ENCODE measurements around the gene ACSL4. TPM values are rescaled to one million over a fixed set of nuclear protein-coding genes. Genes with fewer than 3 reads are reported as not detected.
A peak's percentile ranks its signal among the peaks of the same experiment; 100 is the strongest.
"Not testable (repeated sequence)": the region's sequence is repeated elsewhere in the genome, so short reads cannot be mapped to it uniquely, and the experiment has no call there.

The ACSL4 gene
- total and polyA plus RNA-seq, 2 donors (not counting 1 experiment from before 2014, with no cell fraction given) = 103 to 678 TPM

DNA sequence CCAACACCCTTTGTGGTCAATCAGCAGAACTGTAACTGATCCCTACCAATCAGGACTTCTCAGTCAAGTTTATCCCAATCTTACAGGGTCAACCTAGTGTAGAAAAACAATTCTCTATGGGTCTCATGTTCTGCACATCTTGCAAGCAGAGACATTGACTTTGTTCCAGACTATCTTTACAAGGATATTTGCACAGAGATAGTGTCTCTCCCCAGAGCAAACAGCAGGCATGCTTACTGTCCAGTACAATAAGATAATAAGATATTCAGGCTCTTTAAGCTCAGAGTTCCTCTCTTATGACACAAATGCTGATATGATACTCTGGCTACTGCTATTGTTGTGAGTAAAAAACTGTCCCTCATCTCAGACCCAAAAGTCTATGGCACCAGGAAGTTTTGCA lies 53.2 kb downstream of the ACSL4 start:
- Histone ChIP-seq H3K27ac (ENCODE audit: insufficient read depth, low read length) (no peak overlapping the region), H3K36me3 (ENCODE audit: control insufficient read depth, insufficient read depth, low read length) (no peaks in the 10 kb centered on the region), H3K4me1 (ENCODE audit: control insufficient read depth, extremely low read depth, insufficient read depth, low read length) (no peaks in the 10 kb centered on the region), H3K9me3 (ENCODE audit: control insufficient read depth, insufficient read depth, low read depth, low read length) (no peaks in the 10 kb centered on the region), H3K27me3 (ENCODE audit: control insufficient read depth, insufficient read depth, low read length) (no peaks in the 10 kb centered on the region), H3K9ac (ENCODE audit: insufficient read depth, low read length) (no peak overlapping the region), H3K4me3 (replicated peaks in 1 of 4; ENCODE audit: control extremely low read depth in 1 of 4, insufficient read depth in 1 of 4, low read depth in 3 of 4, low read length in 4 of 4) (no peak overlapping the region), H4K20me1 (ENCODE audit: control insufficient read depth, extremely low read depth, insufficient read depth, low read length) (no peaks in the 10 kb centered on the region), H2AFZ (ENCODE audit: low read length) (no peak overlapping the region), H3K79me2 (ENCODE audit: control insufficient read depth, insufficient read depth, low read length) (peaks cover 8% of the 10 kb centered on the region), H3K4me2 (ENCODE audit: extremely low read depth, insufficient read depth, low read length) (no peak overlapping the region)
- no peak for TF ChIP-seq EZH2 (IDR thresholded peaks at IDR 0.05; ENCODE audit: low read length, missing control alignments)
- no peak for DNase-seq (ENCODE audit: low read depth in 2 of 2)

DNA sequence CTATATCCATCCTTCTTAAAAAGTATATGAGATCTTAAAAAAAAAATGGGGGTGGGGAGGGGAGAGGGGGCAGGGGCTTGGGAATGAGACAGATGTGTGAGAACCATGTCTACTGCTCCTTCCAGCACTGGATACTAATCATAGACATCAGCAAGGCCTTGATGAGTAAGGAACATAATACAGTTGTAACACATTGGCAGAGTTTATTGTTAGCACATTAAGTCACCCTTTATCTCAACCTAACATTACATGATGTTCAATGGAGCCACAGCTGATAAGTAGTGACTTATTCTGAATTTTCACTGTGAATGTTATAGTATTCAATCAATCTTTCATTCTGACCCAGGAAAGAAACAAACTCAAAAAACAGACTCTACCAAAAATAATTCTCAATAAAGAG lies 60.8 kb downstream of the ACSL4 start:
- Histone ChIP-seq H3K27ac (ENCODE audit: insufficient read depth, low read length) (no peak overlapping the region), H3K4me3 (replicated peaks in 1 of 4; ENCODE audit: control extremely low read depth in 1 of 4, insufficient read depth in 1 of 4, low read depth in 3 of 4, low read length in 4 of 4) (no peak overlapping the region), H3K9me3 (ENCODE audit: control insufficient read depth, insufficient read depth, low read depth, low read length) (no peaks in the 10 kb centered on the region), H4K20me1 (ENCODE audit: control insufficient read depth, extremely low read depth, insufficient read depth, low read length) (no peaks in the 10 kb centered on the region), H3K36me3 (ENCODE audit: control insufficient read depth, insufficient read depth, low read length) (no peaks in the 10 kb centered on the region), H3K4me2 (ENCODE audit: extremely low read depth, insufficient read depth, low read length) (no peak overlapping the region), H3K9ac (ENCODE audit: insufficient read depth, low read length) (no peak overlapping the region), H3K27me3 (ENCODE audit: control insufficient read depth, insufficient read depth, low read length) (no peaks in the 10 kb centered on the region), H3K79me2 (ENCODE audit: control insufficient read depth, insufficient read depth, low read length) (no peaks in the 10 kb centered on the region), H3K4me1 (ENCODE audit: control insufficient read depth, extremely low read depth, insufficient read depth, low read length) (no peaks in the 10 kb centered on the region), H2AFZ (ENCODE audit: low read length) (no peak overlapping the region)
- peak in 1 of 2 donors; percentile 27 for DNase-seq (ENCODE audit: low read depth in 2 of 2)
- TF ChIP-seq EZH2 (IDR thresholded peaks at IDR 0.05; ENCODE audit: low read length, missing control alignments) = no peak
- TF ChIP-seq, protein P1, sequence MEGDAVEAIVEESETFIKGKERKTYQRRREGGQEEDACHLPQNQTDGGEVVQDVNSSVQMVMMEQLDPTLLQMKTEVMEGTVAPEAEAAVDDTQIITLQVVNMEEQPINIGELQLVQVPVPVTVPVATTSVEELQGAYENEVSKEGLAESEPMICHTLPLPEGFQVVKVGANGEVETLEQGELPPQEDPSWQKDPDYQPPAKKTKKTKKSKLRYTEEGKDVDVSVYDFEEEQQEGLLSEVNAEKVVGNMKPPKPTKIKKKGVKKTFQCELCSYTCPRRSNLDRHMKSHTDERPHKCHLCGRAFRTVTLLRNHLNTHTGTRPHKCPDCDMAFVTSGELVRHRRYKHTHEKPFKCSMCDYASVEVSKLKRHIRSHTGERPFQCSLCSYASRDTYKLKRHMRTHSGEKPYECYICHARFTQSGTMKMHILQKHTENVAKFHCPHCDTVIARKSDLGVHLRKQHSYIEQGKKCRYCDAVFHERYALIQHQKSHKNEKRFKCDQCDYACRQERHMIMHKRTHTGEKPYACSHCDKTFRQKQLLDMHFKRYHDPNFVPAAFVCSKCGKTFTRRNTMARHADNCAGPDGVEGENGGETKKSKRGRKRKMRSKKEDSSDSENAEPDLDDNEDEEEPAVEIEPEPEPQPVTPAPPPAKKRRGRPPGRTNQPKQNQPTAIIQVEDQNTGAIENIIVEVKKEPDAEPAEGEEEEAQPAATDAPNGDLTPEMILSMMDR (conservative IDR thresholded peaks at IDR 0.05 in 1 of 2, IDR thresholded peaks at IDR 0.05 in 1 of 2; ENCODE audit: low read depth in 1 of 2, low read length in 2 of 2) = no peak

DNA sequence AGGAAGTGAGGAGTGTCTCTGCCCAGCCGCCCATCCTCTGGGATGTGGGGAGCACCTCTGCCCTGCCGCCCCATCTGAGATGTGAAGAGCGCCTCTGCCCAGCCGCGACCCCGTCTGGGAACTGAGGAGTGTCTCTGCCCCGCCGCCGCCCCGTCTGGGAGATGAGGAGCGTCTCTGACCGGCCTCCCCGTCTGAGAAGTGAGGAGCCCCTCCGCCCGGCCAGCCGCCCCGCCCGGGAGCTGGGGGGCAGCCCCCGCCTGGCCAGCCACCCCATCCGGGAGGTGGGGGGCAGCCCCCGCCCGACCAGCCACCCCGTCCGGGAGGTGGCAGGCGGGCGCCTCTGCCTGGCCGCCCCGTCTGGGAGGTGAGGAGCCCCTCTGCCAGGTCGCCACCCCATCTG lies 61.9 kb downstream of the ACSL4 start:
- not testable (repeated sequence) for H3K36me3 ChIP-seq (ENCODE audit: control insufficient read depth, insufficient read depth, low read length); H3K4me3 ChIP-seq (replicated peaks in 1 of 4; ENCODE audit: control extremely low read depth in 1 of 4, insufficient read depth in 1 of 4, low read depth in 3 of 4, low read length in 4 of 4); H4K20me1 ChIP-seq (ENCODE audit: control insufficient read depth, extremely low read depth, insufficient read depth, low read length); H2AFZ ChIP-seq (ENCODE audit: low read length); H3K27ac ChIP-seq (ENCODE audit: insufficient read depth, low read length); H3K9me3 ChIP-seq (ENCODE audit: control insufficient read depth, insufficient read depth, low read depth, low read length); H3K79me2 ChIP-seq (ENCODE audit: control insufficient read depth, insufficient read depth, low read length); H3K27me3 ChIP-seq (ENCODE audit: control insufficient read depth, insufficient read depth, low read length); H3K4me2 ChIP-seq (ENCODE audit: extremely low read depth, insufficient read depth, low read length); H3K4me1 ChIP-seq (ENCODE audit: control insufficient read depth, extremely low read depth, insufficient read depth, low read length); DNase-seq (ENCODE audit: low read depth in 2 of 2); H3K9ac ChIP-seq (ENCODE audit: insufficient read depth, low read length)

DNA sequence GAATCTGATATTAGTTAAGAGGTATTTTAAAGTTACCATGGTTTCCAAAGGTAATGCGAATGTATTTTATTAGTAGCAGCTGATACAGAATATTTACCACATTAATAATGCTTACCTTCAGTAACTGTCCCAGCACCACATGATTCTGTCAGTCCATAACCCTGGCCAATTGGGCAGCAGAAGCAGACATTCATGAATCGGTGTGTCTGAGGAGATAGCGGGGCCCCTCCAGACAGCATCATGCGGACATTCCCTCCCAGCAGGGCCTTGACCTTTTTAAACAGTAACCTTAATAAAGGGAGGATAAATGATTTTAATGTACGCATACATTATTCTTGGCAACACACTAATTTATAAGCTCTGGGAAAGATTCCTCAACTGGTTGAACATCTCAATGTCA lies 65.1 kb downstream of the ACSL4 start:
- H3K79me2 ChIP-seq (ENCODE audit: control insufficient read depth, insufficient read depth, low read length) = no peaks in the 10 kb centered on the region
- no peak overlapping the region for H3K9ac ChIP-seq (ENCODE audit: insufficient read depth, low read length)
- no peaks in the 10 kb centered on the region for H4K20me1 ChIP-seq (ENCODE audit: control insufficient read depth, extremely low read depth, insufficient read depth, low read length)
- H3K4me1 ChIP-seq (ENCODE audit: control insufficient read depth, extremely low read depth, insufficient read depth, low read length) = no peaks in the 10 kb centered on the region
- H3K4me3 ChIP-seq (replicated peaks in 1 of 4; ENCODE audit: control extremely low read depth in 1 of 4, insufficient read depth in 1 of 4, low read depth in 3 of 4, low read length in 4 of 4) = no peak overlapping the region
- DNase-seq (ENCODE audit: low read depth in 2 of 2) = no peak
- no peaks in the 10 kb centered on the region for H3K36me3 ChIP-seq (ENCODE audit: control insufficient read depth, insufficient read depth, low read length)
- H3K4me2 ChIP-seq (ENCODE audit: extremely low read depth, insufficient read depth, low read length) = no peak overlapping the region
- H3K27ac ChIP-seq (ENCODE audit: insufficient read depth, low read length) = no peak overlapping the region
- no peak overlapping the region for H2AFZ ChIP-seq (ENCODE audit: low read length)
- no peaks in the 10 kb centered on the region for H3K9me3 ChIP-seq (ENCODE audit: control insufficient read depth, insufficient read depth, low read depth, low read length)
- TF ChIP-seq, protein P1 (conservative IDR thresholded peaks at IDR 0.05 in 1 of 2, IDR thresholded peaks at IDR 0.05 in 1 of 2; ENCODE audit: low read depth in 1 of 2, low read length in 2 of 2) = no peak
- no peak for TF ChIP-seq EZH2 (IDR thresholded peaks at IDR 0.05; ENCODE audit: low read length, missing control alignments)
- H3K27me3 ChIP-seq (ENCODE audit: control insufficient read depth, insufficient read depth, low read length) = no peaks in the 10 kb centered on the region

All from fibroblast of lung (primary cell).